Lower leg skin (tissue), 3 donors: ENCODE measurements around the gene RACK1.

Source experiments
- CTCF ChIP-seq, 3 donors: fragments of 450-650 bp; IDR thresholded peaks; one replicate each; pipeline ENCODE4 v1.5.1; 2016; ENCODE audit warnings: antibody characterized with exemption in 3 of 3, mild to moderate bottlenecking in 3 of 3, moderate library complexity in 2 of 3
- POLR2A ChIP-seq, 2 donors: fragments of 450-650 bp; IDR thresholded peaks; one replicate each; pipeline ENCODE4 v1.6.1; 2016 to 2017; ENCODE audit warnings: antibody characterized with exemption in 2 of 2, mild to moderate bottlenecking in 1 of 2, moderate library complexity in 1 of 2

DNA sequence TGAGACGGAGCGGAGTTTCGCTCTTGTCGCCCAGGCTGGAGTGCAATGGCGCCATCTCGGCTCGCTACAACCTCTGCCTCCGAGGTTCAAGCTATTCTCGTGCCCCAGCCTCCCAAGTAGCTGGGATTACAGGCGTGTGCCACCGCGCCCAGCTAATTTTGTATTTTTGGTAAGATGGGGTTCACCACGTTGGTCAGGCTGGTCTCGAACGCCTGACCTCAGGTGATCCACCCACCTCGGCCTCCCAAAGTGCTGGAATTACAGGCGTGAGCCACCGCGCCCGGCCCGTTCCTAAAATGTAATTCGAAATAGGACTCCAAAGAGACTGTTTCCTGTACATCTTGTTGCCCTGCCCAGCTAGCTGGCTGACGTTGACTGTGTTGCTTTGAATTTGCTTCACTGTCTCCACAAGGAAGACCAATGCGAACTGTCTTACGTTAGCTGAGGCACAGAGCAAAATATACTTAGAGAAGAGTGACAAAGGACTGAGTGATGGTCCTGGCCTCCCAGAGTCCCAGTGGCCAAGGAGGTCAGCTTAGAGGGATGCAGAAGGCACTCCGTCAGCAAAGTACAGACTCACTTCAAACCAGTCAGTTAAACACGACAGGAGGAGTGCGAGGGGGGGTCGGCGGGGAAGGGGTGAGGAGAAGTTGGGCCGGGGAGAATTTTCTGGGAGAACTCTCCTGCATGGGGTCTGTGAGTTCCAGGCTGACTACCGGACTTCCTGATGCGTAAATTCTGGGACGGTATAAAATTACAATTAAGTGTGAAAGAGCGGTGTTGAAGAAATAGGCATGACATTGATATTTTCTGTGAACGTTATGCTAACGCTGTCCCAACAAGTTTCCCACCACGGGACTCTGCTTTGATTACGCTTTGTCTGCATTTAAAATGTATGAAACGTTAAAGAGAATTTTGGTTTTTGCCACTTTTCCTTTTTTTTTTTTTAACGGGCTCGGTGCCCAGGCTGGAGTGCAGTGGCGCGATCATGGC, 27.4 kb downstream of the RACK1 start:
- TF ChIP-seq CTCF (IDR thresholded peaks at IDR 0.05) (no peak), POLR2A (IDR thresholded peaks at IDR 0.05) (no peak)
